Measurements from ENCODE around the gene DDX17. TPM values are rescaled to one million over a fixed set of nuclear protein-coding genes. Genes with fewer than 3 reads are reported as not detected.
A peak's percentile ranks its signal among the peaks of the same experiment; 100 is the strongest.

The DDX17 gene
- total and polyA plus RNA-seq, 2 experiments from 2014 or later, result 60.4 to 682 TPM

DNA sequence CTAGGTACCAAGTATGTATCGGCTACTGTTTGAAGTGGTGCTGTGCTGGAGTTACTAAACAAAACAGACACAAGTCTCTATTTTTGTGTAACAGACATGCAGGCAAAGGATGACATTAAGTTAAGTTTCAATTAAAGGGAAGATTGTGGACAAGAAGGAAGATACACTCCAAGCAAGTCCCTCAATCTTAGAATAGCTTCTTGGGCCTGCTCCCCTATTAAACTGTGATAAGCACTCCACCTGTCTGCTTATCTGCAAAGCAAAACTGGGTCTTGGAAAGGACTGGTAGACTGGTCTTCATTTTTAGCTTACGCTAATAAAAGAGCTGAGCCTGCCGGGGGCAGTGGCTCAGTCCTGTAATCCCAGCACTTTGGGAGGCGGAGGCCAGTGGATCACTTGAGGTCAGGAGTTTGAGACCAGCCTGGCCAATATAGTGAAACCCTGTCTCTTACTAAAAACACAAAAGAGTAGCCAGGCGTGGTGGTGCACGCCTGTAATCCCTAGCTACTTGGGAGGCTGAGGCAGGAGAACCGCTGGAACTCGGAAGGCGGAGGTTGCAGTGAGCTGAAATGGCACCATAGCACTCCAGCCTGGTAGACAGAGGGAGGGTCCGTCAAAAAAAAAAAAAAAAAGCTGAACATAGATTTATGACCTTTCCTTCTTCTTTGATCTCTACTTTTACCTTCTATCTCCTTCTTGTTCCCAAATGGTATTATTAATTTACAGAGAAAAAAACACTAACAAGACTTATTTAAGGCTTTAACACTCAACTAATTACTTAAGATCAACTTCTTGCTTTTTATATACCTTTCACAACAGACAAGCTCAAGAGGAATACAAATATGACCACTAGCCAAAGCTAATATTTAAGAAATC lies 4.1 kb downstream of the DDX17 start:
- Histone ChIP-seq H3K36me3 (peaks cover 38% of the 10 kb centered on the region), H3K27me3 (no peaks in the 10 kb centered on the region), H3K9me3 (ENCODE audit: low read depth) (no peaks in the 10 kb centered on the region), H3K4me1 (ENCODE audit: low read depth) (peaks cover 22% of the 10 kb centered on the region), H3K4me3 (no peak overlapping the region), H3K27ac (no peak overlapping the region)
- TF ChIP-seq, protein P1, sequence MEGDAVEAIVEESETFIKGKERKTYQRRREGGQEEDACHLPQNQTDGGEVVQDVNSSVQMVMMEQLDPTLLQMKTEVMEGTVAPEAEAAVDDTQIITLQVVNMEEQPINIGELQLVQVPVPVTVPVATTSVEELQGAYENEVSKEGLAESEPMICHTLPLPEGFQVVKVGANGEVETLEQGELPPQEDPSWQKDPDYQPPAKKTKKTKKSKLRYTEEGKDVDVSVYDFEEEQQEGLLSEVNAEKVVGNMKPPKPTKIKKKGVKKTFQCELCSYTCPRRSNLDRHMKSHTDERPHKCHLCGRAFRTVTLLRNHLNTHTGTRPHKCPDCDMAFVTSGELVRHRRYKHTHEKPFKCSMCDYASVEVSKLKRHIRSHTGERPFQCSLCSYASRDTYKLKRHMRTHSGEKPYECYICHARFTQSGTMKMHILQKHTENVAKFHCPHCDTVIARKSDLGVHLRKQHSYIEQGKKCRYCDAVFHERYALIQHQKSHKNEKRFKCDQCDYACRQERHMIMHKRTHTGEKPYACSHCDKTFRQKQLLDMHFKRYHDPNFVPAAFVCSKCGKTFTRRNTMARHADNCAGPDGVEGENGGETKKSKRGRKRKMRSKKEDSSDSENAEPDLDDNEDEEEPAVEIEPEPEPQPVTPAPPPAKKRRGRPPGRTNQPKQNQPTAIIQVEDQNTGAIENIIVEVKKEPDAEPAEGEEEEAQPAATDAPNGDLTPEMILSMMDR (IDR thresholded peaks at IDR 0.05; ENCODE audit: low read depth, low read length), result no peak
- DNase-seq (ENCODE audit: low read depth in 1 of 2, low spot score in 1 of 2), result no peak

DNA sequence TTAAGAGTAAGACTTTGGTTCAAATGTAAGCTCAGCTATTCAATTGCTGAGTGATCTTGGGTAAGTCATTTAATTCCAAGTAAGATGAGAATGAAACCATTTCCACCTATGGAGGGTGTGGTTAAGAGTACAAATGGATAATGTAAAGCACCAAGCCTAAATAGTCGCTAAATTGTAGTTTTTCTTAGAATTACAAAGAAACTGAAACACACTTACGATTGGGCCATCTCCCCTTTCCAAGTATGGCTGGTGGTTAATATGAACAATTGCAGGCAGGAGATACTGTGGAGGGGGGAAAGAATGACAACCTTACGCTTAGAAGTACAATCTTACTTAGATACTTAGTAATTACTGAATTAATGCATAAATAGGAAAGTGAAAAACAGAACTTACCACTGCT lies 8.2 kb downstream of the DDX17 start:
- no peak overlapping the region for H3K4me3 ChIP-seq
- H3K36me3 ChIP-seq, result peaks cover 75% of the 10 kb centered on the region
- TF ChIP-seq, protein P1 (IDR thresholded peaks at IDR 0.05; ENCODE audit: low read depth, low read length), result no peak
- peaks cover 7% of the 10 kb centered on the region for H3K4me1 ChIP-seq (ENCODE audit: low read depth)
- no peaks in the 10 kb centered on the region for H3K27me3 ChIP-seq
- H3K9me3 ChIP-seq (ENCODE audit: low read depth), result no peaks in the 10 kb centered on the region
- H3K27ac ChIP-seq, result no peak overlapping the region
- no peak for DNase-seq (ENCODE audit: low read depth in 1 of 2, low spot score in 1 of 2)

DNA sequence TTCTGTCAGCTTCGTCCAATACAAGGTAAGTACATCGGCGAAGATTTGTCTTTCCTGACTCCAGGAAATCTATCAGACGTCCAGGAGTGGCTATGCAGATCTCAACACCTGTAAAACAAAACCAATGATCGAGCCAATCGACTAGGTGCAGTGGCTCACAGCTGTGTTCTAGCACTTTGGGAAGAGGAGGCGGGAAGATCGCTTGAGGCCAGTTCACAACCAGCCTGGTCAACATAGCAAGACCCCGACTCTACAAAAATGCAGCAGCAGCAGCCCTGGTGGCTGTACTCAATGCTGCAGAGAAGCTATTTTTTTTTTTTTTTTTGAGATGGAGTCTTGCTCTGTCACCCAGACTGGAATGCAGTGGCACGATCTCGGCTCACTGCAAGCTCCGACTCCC lies 11.2 kb downstream of the DDX17 start:
- peak overlapping the region; percentile 2 for H3K27ac ChIP-seq
- no peaks in the 10 kb centered on the region for H3K9me3 ChIP-seq (ENCODE audit: low read depth)
- TF ChIP-seq, protein P1 (IDR thresholded peaks at IDR 0.05; ENCODE audit: low read depth, low read length), result no peak
- H3K27me3 ChIP-seq, result no peaks in the 10 kb centered on the region
- no peak overlapping the region for H3K4me3 ChIP-seq
- H3K4me1 ChIP-seq (ENCODE audit: low read depth), result no peaks in the 10 kb centered on the region
- DNase-seq (ENCODE audit: low read depth in 1 of 2, low spot score in 1 of 2), result no peak
- peaks cover 90% of the 10 kb centered on the region for H3K36me3 ChIP-seq

DNA sequence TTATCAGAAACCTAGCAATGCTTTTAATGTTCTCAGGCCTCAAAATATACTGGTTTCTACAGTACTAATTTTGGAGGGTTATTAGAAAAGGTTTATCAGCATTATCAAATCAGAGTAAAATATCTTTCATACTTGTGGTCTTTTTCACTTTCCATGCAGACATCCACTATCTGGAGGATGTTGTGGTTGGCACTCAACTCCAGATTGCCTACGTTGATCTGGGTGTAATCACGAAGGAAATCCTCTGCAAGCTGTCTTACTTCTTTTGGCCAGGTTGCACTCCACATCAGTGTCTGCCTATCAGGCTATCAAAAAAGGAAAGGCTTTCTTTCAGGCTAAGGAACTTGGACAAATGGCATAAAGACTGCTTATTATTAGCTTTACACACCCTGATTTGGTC lies 11.6 kb downstream of the DDX17 start:
- Histone ChIP-seq H3K9me3 (ENCODE audit: low read depth) (no peaks in the 10 kb centered on the region), H3K27ac (peak overlapping the region; percentile 2), H3K4me1 (ENCODE audit: low read depth) (no peaks in the 10 kb centered on the region), H3K27me3 (no peaks in the 10 kb centered on the region), H3K36me3 (peaks cover 90% of the 10 kb centered on the region), H3K4me3 (no peak overlapping the region)
- TF ChIP-seq, protein P1 (IDR thresholded peaks at IDR 0.05; ENCODE audit: low read depth, low read length), result no peak
- peak in 1 of 2 donors; percentile 51 for DNase-seq (ENCODE audit: low read depth in 1 of 2, low spot score in 1 of 2)

DNA sequence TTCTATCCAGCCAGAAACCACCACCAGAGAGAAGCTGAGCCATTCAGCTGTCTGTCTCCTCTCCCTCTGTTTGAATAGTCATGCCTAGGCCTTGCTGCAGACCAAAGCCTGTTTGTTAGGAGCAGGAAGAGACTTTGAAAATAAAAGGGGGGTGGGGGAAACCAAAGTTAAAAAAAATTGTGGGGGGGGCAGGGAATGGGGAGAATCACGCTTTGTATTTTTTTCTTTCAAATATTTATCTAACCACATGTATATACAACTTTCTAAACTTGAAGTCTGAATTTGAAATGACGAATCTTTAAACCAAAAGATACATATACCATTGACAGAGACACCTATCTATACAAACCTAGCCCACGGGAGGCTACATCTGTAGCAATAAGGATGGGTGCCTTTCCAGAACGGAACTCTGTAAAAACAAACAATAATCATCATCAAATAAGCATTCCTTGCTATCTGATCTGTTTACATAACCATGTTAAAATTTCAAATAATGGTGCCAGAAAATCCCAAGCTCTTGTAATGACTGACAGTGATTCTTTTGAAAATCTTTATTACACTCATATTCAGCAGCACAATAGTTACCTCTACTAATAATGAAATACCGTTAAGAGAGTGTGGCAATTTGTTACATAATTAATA lies 14.3 kb downstream of the DDX17 start:
- TF ChIP-seq, protein P1 (IDR thresholded peaks at IDR 0.05; ENCODE audit: low read depth, low read length), result no peak
- no peaks in the 10 kb centered on the region for H3K9me3 ChIP-seq (ENCODE audit: low read depth)
- no peaks in the 10 kb centered on the region for H3K4me1 ChIP-seq (ENCODE audit: low read depth)
- no peak for DNase-seq (ENCODE audit: low read depth in 1 of 2, low spot score in 1 of 2)
- no peak overlapping the region for H3K4me3 ChIP-seq
- H3K27ac ChIP-seq, result peak overlapping the region; percentile 59
- no peaks in the 10 kb centered on the region for H3K27me3 ChIP-seq
- peaks cover 94% of the 10 kb centered on the region for H3K36me3 ChIP-seq
